ENCODE data around the gene DNAH12. TPM values are rescaled to one million over a fixed set of nuclear protein-coding genes. Genes with fewer than 3 reads are reported as not detected.

Gene DNAH12
- total and polyA plus RNA-seq, 9 of the 15 experiments (the other 6 are each of a cell fraction or from before 2014, with no cell fraction given) = 0.01 to 0.04 (median 0.01) TPM; not detected in 5

DNA sequence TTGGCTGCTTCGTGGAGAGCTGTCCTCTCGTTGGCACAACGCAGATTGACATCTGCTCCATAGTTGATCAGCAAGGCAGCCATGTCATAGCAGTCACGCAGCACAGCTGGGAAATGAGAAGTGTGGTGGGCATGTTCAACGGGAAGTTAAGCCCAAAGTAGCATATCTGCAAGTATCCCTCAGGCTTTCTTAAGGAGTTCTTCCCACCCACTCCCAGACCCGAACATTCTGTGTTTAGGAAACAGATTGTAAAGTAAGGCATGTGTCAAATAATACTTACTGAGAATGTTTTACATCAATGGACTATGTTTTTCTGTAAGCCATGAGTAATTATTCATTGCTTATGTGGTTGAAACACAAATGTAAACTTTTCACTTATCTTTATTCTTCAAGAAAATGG lies 260.8 kb downstream of the DNAH12 start (continued):
- TF ChIP-seq, protein P1, sequence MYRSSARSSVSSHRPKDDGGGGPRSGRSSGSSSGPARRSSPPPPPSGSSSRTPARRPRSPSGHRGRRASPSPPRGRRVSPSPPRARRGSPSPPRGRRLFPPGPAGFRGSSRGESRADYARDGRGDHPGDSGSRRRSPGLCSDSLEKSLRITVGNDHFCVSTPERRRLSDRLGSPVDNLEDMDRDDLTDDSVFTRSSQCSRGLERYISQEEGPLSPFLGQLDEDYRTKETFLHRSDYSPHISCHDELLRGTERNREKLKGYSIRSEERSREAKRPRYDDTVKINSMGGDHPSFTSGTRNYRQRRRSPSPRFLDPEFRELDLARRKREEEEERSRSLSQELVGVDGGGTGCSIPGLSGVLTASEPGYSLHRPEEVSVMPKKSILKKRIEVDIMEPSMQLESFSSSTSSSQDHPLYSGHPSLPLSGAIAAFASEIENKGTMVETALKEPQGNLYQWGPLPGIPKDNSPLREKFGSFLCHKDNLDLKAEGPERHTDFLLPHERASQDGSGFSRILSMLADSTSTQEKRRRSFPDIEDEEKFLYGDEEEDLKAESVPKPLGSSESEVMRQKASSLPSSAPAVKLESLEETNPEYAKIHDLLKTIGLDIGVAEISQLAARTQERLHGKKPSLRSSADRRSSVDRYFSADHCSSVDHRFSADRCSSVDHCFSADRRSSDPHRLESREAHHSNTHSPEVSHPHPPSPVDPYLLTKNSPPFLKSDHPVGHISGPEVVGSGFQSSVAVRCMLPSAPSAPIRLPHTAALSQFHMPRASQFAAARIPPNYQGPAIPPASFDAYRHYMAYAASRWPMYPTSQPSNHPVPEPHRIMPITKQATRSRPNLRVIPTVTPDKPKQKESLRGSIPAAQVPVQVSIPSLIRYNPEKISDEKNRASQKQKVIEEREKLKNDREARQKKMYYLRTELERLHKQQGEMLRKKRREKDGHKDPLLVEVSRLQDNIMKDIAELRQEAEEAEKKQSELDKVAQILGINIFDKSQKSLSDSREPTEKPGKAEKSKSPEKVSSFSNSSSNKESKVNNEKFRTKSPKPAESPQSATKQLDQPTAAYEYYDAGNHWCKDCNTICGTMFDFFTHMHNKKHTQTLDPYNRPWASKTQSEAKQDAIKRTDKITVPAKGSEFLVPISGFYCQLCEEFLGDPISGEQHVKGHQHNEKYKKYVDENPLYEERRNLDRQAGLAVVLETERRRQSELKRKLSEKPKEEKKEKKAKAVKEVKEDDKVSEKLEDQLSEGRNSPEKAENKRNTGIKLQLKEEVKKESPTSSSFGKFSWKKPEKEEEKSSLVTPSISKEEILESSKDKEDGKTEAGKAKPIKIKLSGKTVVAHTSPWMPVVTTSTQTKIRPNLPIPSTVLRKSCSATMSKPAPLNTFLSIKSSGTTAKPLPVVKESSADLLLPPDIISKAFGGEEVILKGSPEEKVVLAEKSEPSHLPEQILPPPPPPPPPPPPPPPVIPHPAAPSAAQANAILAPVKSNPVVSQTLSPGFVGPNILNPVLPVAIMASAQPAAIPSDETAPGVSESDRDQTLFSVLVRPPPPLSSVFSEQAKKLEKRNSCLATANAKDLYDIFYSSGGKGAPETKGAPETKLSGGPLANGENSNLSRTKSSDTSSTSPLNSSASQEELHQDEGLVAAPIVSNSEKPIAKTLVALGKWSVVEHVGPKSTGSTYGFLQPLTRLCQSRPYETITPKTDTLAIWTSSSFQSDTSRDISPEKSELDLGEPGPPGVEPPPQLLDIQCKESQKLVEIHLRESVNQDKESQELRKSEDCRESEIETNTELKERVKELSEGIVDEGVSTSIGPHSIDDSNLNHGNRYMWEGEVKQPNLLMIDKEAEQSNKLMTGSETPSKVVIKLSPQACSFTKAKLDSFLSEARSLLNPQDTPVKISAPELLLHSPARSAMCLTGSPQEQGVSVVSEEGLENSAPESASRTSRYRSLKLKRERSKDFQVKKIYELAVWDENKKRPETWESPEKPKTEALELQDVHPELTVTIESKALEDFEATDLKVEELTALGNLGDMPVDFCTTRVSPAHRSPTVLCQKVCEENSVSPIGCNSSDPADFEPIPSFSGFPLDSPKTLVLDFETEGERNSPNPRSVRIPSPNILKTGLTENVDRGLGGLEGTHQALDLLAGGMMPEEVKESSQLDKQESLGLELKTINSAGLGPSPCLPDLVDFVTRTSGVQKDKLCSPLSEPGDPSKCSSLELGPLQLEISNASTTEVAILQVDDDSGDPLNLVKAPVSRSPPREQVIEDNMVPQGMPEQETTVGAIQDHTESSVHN (IDR thresholded peaks at IDR 0.05; ENCODE audit: borderline replicate concordance in 1 of 2, low read depth in 1 of 2) = no peak
- TF ChIP-seq BCL6 (CRISPR knock-in tag; IDR thresholded peaks at IDR 0.05) (no peak), ZKSCAN1 (IDR thresholded peaks at IDR 0.05; ENCODE audit: low read depth, low read length) (no peak), ZNF146 (CRISPR knock-in tag; IDR thresholded peaks at IDR 0.05; ENCODE audit: unreplicated experiment) (no peak), MAFG (tag; conservative IDR thresholded peaks at IDR 0.05) (no peak), BACH1 (tag; IDR thresholded peaks at IDR 0.05) (no peak), PTRF (tag; IDR thresholded peaks at IDR 0.05) (no peak), TAF1 (IDR thresholded peaks at IDR 0.05; ENCODE audit: control insufficient read depth, extremely low read depth, insufficient read depth, low read length, severe bottlenecking) (no peak), MCM2 (IDR thresholded peaks at IDR 0.05; ENCODE audit: low read depth) (no peak), KHSRP (IDR thresholded peaks at IDR 0.05) (no peak)
